GM21737 (cell line): ENCODE results near the gene PTGES.

ENCODE experiments used
- ATAC-seq: cut with Tn5 transposase; IDR thresholded peaks from one replicate; pipeline ENCODE4 v1.9.1; 2021; ENCODE audit warnings: mild to moderate bottlenecking, moderate library complexity; ENCODE audit not compliant: unreplicated experiment

The PTGES gene

DNA sequence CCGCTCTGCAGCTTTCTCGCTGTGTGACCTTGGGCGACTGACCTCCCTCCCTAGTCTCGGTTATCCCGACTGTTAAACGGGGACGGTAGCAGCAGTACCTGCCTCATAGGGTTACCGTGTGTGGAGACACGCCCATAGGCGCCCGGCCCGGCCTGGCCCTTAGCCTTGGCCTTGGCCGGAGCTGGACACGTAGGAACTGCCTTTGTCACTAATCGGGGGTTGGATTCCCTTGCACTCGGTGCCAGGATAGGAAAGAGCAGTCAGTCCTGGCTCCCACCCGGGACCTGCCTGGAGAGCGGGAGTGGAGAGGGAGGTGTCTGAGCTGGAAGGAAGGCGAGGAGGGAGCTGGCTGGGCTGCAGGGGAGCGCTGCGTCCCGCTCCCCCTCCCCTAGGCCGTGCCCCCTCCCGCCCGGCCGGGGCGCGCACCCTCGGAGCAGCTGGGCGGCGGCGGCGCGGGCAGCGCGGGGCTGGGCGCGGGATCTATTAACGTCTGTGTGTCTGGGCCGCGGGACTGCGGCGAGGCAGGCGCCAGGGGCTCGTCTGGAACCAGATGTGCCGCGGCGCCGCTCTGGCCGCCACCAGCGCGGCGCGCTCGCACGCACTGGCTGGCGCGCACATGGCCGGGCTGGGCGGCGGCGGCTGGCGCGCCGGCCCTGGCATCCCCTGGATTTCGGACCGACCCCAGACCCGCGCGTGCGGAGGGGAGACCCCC, 55.7 kb downstream of the PTGES start:
- ATAC-seq = no peak

DNA sequence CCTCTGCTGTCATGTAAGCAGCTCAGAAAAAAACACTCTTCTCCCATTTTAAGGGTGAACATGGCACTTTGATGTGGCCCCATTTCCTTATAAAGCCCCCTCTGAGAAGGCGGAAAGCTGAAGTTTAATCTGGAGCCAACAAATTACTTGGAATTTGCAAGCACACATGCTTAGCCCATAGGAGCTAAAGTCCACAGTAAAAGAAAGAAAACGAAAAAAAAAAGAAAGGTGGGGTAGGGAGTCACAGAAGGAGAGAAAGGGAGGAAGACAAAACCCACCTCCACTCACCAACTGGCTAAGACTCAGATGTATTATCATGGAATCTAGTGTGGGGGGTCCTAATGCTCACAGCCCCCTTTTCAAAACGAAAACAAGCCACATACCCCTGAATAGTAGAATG, 57.0 kb downstream of the PTGES start:
- no peak for ATAC-seq

GRCh38 chr9:129694243-129694646, 58.6 kb downstream of the PTGES start:
- ATAC-seq = no peak

GRCh38 chr9:129693741-129694140, 59.1 kb downstream of the PTGES start:
- no peak for ATAC-seq

- no peak for ATAC-seq
These were observed 60.3 kb downstream of the PTGES start for GRCh38 chr9:129692534-129692933.
